Glomerular endothelial cell (primary cell): Measurements from ENCODE around the gene ORC5. TPM values are rescaled to one million over a fixed set of nuclear protein-coding genes. Genes with fewer than 3 reads are reported as not detected.
"Not testable (repeated sequence)": the region's sequence is repeated elsewhere in the genome, so short reads cannot be mapped to it uniquely, and the experiment has no call there.

Source experiments
- DNase-seq: peaks from one replicate; pipeline ENCODE4 v3.0.0-alpha.2; 2011; ENCODE audit warnings: low read depth, low spot score; ENCODE audit errors: extremely low read depth
- total RNA-seq: library from RNA; depleted of rRNA; stranded (reverse); fragments of >200 nt; gene quantifications from 2 replicates; pipeline ENCODE4 v1.2.3, GENCODE V29; 2015

ORC5 gene
- 20.6 and 32.3 TPM in 2 replicates for total RNA-seq

DNA sequence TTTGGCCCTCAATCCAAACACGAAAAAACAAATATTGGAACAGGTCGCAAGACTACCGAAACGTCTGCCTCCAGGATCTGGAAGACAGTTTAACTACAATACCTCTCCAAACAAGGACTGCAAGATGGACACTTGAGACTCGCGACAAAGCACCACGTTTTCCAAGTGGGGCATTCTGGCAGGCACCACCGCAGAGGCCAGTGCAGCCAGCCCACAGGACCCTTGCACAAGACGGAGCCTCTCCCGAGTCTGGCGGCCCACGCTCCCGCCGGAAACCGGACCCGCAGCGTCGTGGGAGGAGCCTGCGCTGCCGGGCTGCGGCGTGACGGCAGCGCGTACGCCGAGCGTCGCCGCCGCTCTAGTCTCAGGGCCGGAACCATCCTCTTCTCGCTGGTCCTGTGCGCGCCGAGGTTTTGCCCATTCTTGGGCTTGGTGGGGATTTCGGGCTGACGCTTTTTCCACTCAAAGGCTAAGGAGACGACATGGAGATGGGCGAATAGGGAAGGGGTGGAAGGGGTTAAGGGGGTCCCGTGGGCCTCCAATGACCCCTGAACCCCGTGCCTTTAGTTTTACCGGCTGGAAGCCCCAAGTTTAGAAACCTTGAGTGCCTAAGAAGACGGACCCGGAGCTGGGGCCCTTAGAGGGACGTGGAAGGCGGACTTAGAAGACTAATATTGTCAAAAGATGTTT lies at the start of gene ORC5:
Gene ORC5, minus strand, starts transcription at position 283 of the 690 bp plus-strand sequence. Its CDS starts 109 bp downstream, at position 174.
- DNase-seq = no peak

GRCh38 chr7:104255616-104256015 lies 47.8 kb upstream of the ORC5 start:
- no peak for DNase-seq

GRCh38 chr7:104255194-104255593 lies 47.4 kb upstream of the ORC5 start:
- DNase-seq = no peak

DNA sequence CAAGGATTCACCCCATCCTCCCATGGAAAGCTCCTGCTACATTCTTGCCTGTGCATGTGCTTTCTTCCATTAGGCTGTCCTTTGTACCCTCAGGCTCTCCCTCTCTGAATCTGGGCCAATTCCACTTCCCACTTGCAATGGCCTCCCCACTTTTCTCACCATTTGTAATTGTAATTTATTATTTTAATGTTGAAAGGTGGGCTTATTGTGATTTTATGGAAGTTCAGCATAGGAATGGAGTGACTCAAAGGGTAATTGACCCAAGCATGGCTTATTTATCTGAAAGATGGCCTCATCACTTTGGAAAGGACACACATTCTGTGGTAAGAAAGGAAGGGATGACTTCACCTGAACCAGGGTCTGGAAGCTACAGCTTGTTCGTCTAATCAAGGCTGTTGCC lies 46.9 kb upstream of the ORC5 start:
- no peak for DNase-seq

- DNase-seq = no peak
Measured at GRCh38 chr7:104252409-104253134, 44.8 kb upstream of the ORC5 start.

GRCh38 chr7:104242638-104243037 lies 34.8 kb upstream of the ORC5 start:
- DNase-seq = no peak

DNA sequence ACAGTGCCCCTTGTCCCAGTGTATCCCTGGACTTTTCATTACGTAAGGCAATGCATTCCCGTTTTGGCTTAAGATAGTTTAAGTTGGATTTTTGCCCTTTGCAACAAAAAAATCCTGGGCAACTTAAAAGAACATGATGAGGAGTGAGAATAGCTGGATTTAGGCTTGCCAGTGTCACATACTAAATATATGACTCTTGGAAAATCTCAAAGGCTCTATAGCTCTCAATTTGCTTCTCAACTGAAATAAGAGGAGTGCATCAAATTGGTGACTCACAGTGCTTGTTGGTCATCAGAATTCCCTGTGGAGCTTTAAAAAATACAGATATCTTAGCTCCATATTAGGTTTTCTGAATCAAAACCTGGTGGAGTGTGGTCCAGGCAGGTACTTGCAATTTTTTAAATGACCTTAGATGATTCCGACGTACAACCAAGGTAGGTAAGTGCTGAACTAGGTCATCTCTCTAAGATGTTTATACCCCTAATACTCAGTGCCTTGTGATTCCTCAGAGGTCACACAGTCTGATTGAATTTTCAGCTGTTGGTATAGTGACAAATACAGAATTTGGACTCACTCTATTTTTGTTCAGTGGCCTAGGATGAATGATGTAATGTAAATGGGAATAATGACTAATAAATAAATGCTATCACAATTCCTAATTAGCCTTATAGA lies 33.9 kb upstream of the ORC5 start:
- no peak for DNase-seq

GRCh38 chr7:104241135-104241534 lies 33.3 kb upstream of the ORC5 start:
- no peak for DNase-seq

GRCh38 chr7:104240401-104240800 lies 32.6 kb upstream of the ORC5 start:
- DNase-seq = no peak

DNA sequence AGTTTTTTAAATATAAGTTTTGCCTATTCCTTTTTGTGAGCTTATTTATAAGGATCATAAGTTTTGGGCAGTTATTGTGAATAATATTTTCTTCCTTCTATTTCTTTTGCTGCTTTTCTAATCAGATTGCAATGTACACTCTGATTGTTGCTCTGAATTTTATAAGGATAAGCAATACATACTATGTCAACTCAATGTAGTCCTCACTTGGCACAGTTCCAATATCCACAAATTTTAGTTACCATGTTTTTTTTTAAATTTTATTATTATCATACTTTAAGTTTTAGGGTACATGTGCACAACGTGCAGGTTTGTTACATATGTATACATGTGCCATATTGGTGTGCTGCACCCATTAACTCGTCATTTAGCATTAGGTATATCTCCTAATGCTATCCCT lies 27.2 kb upstream of the ORC5 start:
- DNase-seq = not testable (repeated sequence)

- DNase-seq = no peak
Measured at GRCh38 chr7:104231054-104232046, 23.5 kb upstream of the ORC5 start.

DNA sequence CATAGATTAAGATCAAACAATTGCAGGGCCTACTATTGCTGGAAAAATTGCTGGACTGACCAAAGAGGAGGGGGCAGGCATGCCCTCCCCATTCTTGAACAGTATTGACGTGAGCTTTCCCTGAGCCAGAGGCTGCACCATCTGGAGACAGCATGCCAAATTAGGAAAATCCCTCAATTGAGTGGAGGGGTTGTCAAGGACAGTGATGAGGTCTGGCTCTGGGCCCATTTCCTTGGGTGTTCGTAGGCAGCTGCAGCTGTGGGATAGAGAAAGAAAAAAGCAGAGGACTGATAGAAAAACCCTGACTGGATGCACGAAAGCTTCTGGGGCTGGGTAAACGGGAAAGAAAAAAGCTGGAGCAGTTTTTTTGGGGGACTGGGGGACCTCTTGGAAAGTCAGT lies 22.8 kb upstream of the ORC5 start:
- DNase-seq = no peak

- no peak for DNase-seq
Measured at GRCh38 chr7:104228442-104228841, 20.6 kb upstream of the ORC5 start.

- no peak for DNase-seq
Measured at GRCh38 chr7:104225451-104225850, 17.6 kb upstream of the ORC5 start.

DNA sequence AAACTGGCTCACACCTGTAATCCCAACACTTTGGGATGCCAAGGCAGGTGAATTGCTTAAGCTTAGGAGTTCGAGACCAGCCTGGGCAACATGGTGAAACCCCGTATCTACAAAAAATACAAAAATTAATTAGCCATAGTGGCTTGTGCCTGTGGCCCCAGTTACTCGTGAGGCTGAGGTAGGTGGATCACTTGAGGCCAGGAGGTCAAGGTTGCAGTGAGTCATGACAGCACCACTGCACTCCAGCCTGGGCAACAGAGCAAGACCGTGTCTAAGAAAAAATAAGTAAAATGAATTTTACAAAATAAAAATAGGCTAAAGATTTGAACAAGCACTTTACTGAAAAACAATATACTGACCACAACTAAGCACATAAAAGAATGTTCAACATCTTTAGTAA lies 9.8 kb upstream of the ORC5 start:
- no peak for DNase-seq

- no peak for DNase-seq
Measured at GRCh38 chr7:104209063-104209462, 1.2 kb upstream of the ORC5 start.

DNA sequence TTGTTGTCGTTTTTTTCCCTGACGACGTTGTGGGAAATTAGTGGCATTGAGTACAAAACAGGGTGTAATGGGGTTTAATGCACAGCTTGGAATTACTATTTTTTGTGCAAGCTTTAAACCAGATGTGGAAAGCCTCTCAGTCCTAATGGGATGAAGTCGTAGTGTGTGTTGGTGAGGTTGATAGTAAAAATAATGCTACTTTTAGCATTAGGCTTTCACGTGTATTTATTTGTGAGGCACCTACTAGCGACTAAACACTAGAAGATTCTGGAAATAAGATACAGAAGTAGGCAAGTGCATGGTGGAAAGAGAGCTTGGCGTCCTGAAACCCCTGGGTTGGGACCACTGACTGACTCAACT lies 588 bp upstream of the ORC5 start:
- DNase-seq = no peak

GRCh38 chr7:104207348-104207730 lies 474 bp downstream of the ORC5 start:
- no peak for DNase-seq

DNA sequence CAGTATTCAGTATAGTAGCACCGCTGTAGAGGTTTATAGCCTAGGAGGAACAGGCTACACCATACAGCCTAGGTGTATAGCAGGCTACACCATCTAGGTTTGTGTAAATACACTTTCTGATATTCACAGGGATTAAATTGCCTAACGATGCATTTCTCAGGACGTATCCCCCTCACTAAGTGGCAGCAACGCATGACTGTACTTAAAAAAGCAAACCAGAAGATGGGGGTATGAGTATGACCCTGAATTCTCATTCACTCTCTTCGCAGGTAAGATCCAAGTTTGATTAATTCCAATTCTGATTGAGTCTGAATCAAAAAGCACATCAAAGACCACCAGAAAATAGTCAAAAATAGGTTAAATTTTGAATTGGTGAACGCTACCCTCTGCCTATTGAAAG lies 972 bp downstream of the ORC5 start:
- no peak for DNase-seq

- no peak for DNase-seq
Measured at GRCh38 chr7:104198673-104199278, 9.0 kb downstream of the ORC5 start.
